Measurements from ENCODE around the gene METAP1. TPM values are rescaled to one million over a fixed set of nuclear protein-coding genes. Genes with fewer than 3 reads are reported as not detected.

Gene METAP1
- total RNA-seq, 4 donors from 2014 or later: 37.9 to 87.6 (median 45.9) TPM

- 93 to 96% methylated on average over 3 of the region's 3 CpGs for WGBS, 2 donors (ENCODE audit: low coverage in 1 of 2)
- Histone ChIP-seq H3K4me1 (no peaks in the 10 kb centered on the region), H3K27ac (no peak overlapping the region), H3K9me3 (no peaks in the 10 kb centered on the region), H3K27me3 (no peaks in the 10 kb centered on the region), H3K4me3 (no peak overlapping the region), H3K36me3 (no peaks in the 10 kb centered on the region)
- no peak for ATAC-seq
- TF ChIP-seq POLR2A (IDR thresholded peaks at IDR 0.05) (no peak), EP300 (IDR thresholded peaks at IDR 0.05) (no peak), POLR2AphosphoS5 (IDR thresholded peaks at IDR 0.05) (no peak)
- TF ChIP-seq, protein P1, sequence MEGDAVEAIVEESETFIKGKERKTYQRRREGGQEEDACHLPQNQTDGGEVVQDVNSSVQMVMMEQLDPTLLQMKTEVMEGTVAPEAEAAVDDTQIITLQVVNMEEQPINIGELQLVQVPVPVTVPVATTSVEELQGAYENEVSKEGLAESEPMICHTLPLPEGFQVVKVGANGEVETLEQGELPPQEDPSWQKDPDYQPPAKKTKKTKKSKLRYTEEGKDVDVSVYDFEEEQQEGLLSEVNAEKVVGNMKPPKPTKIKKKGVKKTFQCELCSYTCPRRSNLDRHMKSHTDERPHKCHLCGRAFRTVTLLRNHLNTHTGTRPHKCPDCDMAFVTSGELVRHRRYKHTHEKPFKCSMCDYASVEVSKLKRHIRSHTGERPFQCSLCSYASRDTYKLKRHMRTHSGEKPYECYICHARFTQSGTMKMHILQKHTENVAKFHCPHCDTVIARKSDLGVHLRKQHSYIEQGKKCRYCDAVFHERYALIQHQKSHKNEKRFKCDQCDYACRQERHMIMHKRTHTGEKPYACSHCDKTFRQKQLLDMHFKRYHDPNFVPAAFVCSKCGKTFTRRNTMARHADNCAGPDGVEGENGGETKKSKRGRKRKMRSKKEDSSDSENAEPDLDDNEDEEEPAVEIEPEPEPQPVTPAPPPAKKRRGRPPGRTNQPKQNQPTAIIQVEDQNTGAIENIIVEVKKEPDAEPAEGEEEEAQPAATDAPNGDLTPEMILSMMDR (IDR thresholded peaks at IDR 0.05): no peak
Measured at GRCh38 chr4:98967786-98968329, 27.7 kb upstream of the METAP1 start.

- Histone ChIP-seq H3K4me3 (no peak overlapping the region), H3K27ac (no peak overlapping the region), H3K4me1 (no peaks in the 10 kb centered on the region), H3K9me3 (no peaks in the 10 kb centered on the region), H3K27me3 (no peaks in the 10 kb centered on the region), H3K36me3 (no peaks in the 10 kb centered on the region)
- no peak for ATAC-seq
- TF ChIP-seq, protein P1 (IDR thresholded peaks at IDR 0.05): no peak
- TF ChIP-seq POLR2AphosphoS5 (IDR thresholded peaks at IDR 0.05) (no peak), POLR2A (IDR thresholded peaks at IDR 0.05) (no peak), EP300 (IDR thresholded peaks at IDR 0.05) (no peak)
- 0 to 40% methylated on average over 1 of the region's 1 CpG for WGBS, 2 donors (ENCODE audit: low coverage in 1 of 2)
Measured at GRCh38 chr4:98969878-98970785, 25.4 kb upstream of the METAP1 start.

- ATAC-seq: no peak
- Histone ChIP-seq H3K36me3 (no peaks in the 10 kb centered on the region), H3K4me1 (no peaks in the 10 kb centered on the region), H3K4me3 (no peak overlapping the region), H3K9me3 (no peaks in the 10 kb centered on the region), H3K27me3 (no peaks in the 10 kb centered on the region), H3K27ac (no peak overlapping the region)
- TF ChIP-seq EP300 (IDR thresholded peaks at IDR 0.05) (no peak), POLR2AphosphoS5 (IDR thresholded peaks at IDR 0.05) (no peak), POLR2A (IDR thresholded peaks at IDR 0.05) (no peak)
- TF ChIP-seq, protein P1 (IDR thresholded peaks at IDR 0.05): no peak
- WGBS, 2 donors (ENCODE audit: low coverage in 1 of 2): 68 to 74% methylated on average over 4 of the region's 4 CpGs
Measured at GRCh38 chr4:98976716-98977115, 18.8 kb upstream of the METAP1 start.

GRCh38 chr4:98977557-98977956, 18.0 kb upstream of the METAP1 start:
- no peak overlapping the region for H3K4me3 ChIP-seq
- H3K27ac ChIP-seq: no peak overlapping the region
- WGBS, 2 donors (ENCODE audit: low coverage in 1 of 2): 50 to 76% methylated on average over 4 to 7 of the region's 7 CpGs
- no peaks in the 10 kb centered on the region for H3K9me3 ChIP-seq
- no peaks in the 10 kb centered on the region for H3K4me1 ChIP-seq
- TF ChIP-seq EP300 (IDR thresholded peaks at IDR 0.05) (no peak), POLR2AphosphoS5 (IDR thresholded peaks at IDR 0.05) (no peak), POLR2A (IDR thresholded peaks at IDR 0.05) (no peak)
- TF ChIP-seq, protein P1 (IDR thresholded peaks at IDR 0.05): no peak
- no peaks in the 10 kb centered on the region for H3K27me3 ChIP-seq
- ATAC-seq: no peak
- H3K36me3 ChIP-seq: no peaks in the 10 kb centered on the region

Data from gastroesophageal sphincter (tissue), 4 donors.